MM.1S (cell line): ENCODE results near the gene GPRIN3.

Experiments used
- EZH2 ChIP-seq: fragments of 300-600 bp; sonication (generic); optimal IDR thresholded peaks from 2 replicates; pipeline ENCODE3; 2017; ENCODE audit warnings: low read depth, mild to moderate bottlenecking, antibody characterized with exemption, low read length, mixed read lengths
- EZH2phosphoT487 ChIP-seq: fragments of 300-600 bp; sonication (generic); IDR thresholded peaks from 2 replicates; pipeline ENCODE4 v1.6.1; 2018; ENCODE audit warnings: antibody characterized with exemption, low read length
- TF ChIP-seq, protein P1 (sequence below): fragments of 300-600 bp; sonication (generic); IDR thresholded peaks from 2 replicates; pipeline ENCODE4 v1.5.1; 2016; ENCODE audit warnings: antibody characterized with exemption, low read length, mixed read lengths

DNA sequence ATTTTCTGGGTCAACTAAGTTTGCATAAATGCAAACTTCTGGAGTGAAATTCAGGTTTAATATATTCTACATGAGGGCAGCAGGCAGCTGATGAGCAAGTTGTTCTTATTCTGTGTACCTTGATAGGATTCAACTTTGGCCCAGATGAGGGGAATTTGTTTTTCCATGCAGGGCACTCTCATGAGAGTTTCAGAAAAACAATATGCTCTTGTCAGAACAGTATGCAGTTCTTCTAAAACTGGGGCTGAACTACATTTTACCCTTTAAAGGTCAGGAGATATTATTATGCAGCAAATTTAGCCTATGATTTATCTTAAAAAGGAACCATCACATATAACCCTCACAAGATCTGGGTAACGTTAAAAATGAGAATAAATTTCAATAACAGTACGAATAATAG, 19.2 kb downstream of the GPRIN3 start:
- TF ChIP-seq EZH2 (no peak), EZH2phosphoT487 (no peak)
- TF ChIP-seq, protein P1, sequence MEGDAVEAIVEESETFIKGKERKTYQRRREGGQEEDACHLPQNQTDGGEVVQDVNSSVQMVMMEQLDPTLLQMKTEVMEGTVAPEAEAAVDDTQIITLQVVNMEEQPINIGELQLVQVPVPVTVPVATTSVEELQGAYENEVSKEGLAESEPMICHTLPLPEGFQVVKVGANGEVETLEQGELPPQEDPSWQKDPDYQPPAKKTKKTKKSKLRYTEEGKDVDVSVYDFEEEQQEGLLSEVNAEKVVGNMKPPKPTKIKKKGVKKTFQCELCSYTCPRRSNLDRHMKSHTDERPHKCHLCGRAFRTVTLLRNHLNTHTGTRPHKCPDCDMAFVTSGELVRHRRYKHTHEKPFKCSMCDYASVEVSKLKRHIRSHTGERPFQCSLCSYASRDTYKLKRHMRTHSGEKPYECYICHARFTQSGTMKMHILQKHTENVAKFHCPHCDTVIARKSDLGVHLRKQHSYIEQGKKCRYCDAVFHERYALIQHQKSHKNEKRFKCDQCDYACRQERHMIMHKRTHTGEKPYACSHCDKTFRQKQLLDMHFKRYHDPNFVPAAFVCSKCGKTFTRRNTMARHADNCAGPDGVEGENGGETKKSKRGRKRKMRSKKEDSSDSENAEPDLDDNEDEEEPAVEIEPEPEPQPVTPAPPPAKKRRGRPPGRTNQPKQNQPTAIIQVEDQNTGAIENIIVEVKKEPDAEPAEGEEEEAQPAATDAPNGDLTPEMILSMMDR = no peak
